Mesendoderm (in vitro differentiated cells): ENCODE measurements around the gene POLR3GL.

Experiments
- DNase-seq: peaks from one replicate; pipeline ENCODE4 v3.0.0; 2013
- H2AK5ac ChIP-seq: 2 replicates; pipeline ENCODE4 v1.6.1; 2013; ENCODE audit warnings: low read length, inconsistent platforms
- H2BK120ac ChIP-seq: 2 replicates; pipeline ENCODE4 v1.6.1; 2013; ENCODE audit warnings: low read depth, mild to moderate bottlenecking, low read length, moderate library complexity, mixed read lengths
- H2BK15ac ChIP-seq: replicated peaks from 2 replicates; pipeline ENCODE4 v1.6.1; 2013; ENCODE audit warnings: low read depth, mild to moderate bottlenecking, moderate library complexity
- H2BK5ac ChIP-seq: 2 replicates; pipeline ENCODE4 v1.6.1; 2013; ENCODE audit warnings: low read length, inconsistent platforms
- H3K18ac ChIP-seq: 2 replicates; pipeline ENCODE4 v1.6.1; 2013; ENCODE audit warnings: mild to moderate bottlenecking, low read length, mixed read lengths
- H3K23ac ChIP-seq: one replicate; pipeline ENCODE4 v1.6.1; 2013; ENCODE audit warnings: low read length
- H3K27ac ChIP-seq: 2 replicates; pipeline ENCODE4 v1.5.1; 2013; ENCODE audit warnings: low read depth, mild to moderate bottlenecking, inconsistent platforms, low read length, moderate library complexity
- H3K27me3 ChIP-seq: 2 replicates; pipeline ENCODE4 v1.6.1; 2013; ENCODE audit warnings: low read length, control low read depth, mild to moderate bottlenecking, inconsistent platforms; ENCODE audit not compliant: insufficient read depth, poor library complexity
- H3K36me3 ChIP-seq: 2 replicates; pipeline ENCODE4 v1.6.1; 2013; ENCODE audit warnings: low read length, inconsistent platforms; ENCODE audit not compliant: control insufficient read depth, insufficient read depth
- H3K4ac ChIP-seq: one replicate; pipeline ENCODE4 v1.6.1; 2013; ENCODE audit warnings: low read depth, mild to moderate bottlenecking, low read length, moderate library complexity
- H3K4me1 ChIP-seq: 2 replicates; pipeline ENCODE4 v1.6.1; 2013; ENCODE audit warnings: low read depth, low read length, inconsistent platforms; ENCODE audit not compliant: control insufficient read depth
- H3K4me2 ChIP-seq: 2 replicates; pipeline ENCODE4 v1.6.1; 2013; ENCODE audit warnings: low read length
- H3K4me3 ChIP-seq: 2 replicates; pipeline ENCODE4 v1.5.1; 2013; ENCODE audit warnings: mild to moderate bottlenecking, low read length
- H3K56ac ChIP-seq: one replicate; pipeline ENCODE4 v1.6.1; 2013; ENCODE audit warnings: low read length
- H3K79me1 ChIP-seq: 2 replicates; pipeline ENCODE4 v1.6.1; 2013; ENCODE audit warnings: low read length, inconsistent platforms
- H3K79me2 ChIP-seq: 2 replicates; pipeline ENCODE4 v1.6.1; 2013; ENCODE audit warnings: mild to moderate bottlenecking, low read length; ENCODE audit not compliant: control insufficient read depth, insufficient read depth
- H3K9ac ChIP-seq: 2 replicates; pipeline ENCODE4 v1.6.1; 2013; ENCODE audit warnings: low read length, inconsistent platforms
- H4K5ac ChIP-seq: one replicate; pipeline ENCODE4 v1.6.1; 2013; ENCODE audit warnings: low read length
- H4K8ac ChIP-seq: one replicate; pipeline ENCODE4 v1.6.1; 2013; ENCODE audit warnings: low read depth, mild to moderate bottlenecking, control low read depth, low read length, moderate library complexity
- WGBS: extraction: QIAGEN DNeasy Blood & Tissue Kit; methylation state at CpG from one replicate; pipeline ENCODE4 v1.1.7; 2013; ENCODE audit warnings: low lambda C conversion rate, missing lambda C conversion rate; ENCODE audit not compliant: insufficient coverage; ENCODE audit errors: extremely low coverage; 5-methylcytosine and 5-hydroxymethylcytosine counted together

POLR3GL gene

GRCh38 chr1:145982010-145982723 lies 17.7 kb downstream of the POLR3GL start:
- Histone ChIP-seq H3K79me2 (no peaks in the 10 kb centered on the region), H3K56ac (no peak overlapping the region), H3K79me1 (no peaks in the 10 kb centered on the region), H4K5ac (no peak overlapping the region), H3K27me3 (no peaks in the 10 kb centered on the region), H3K18ac (no peak overlapping the region), H2AK5ac (no peak overlapping the region), H3K9ac (no peak overlapping the region), H3K4me1 (peaks cover 17% of the 10 kb centered on the region), H3K4me2 (no peak overlapping the region), H3K27ac (no peak overlapping the region), H2BK120ac (no peak overlapping the region), H3K4me3 (no peak overlapping the region), H3K4ac (no peak overlapping the region), H3K23ac (no peak overlapping the region), H2BK15ac (no peak overlapping the region), H3K36me3 (no peaks in the 10 kb centered on the region), H2BK5ac (no peak overlapping the region), H4K8ac (no peak overlapping the region)
- WGBS: no CpG with 5 or more reads among the region's 6 CpGs
- no peak for DNase-seq

- H3K4me3 ChIP-seq: no peak overlapping the region
- H3K23ac ChIP-seq: no peak overlapping the region
- H3K27ac ChIP-seq: no peak overlapping the region
- no peaks in the 10 kb centered on the region for H3K36me3 ChIP-seq
- H3K4ac ChIP-seq: no peak overlapping the region
- no peak overlapping the region for H4K8ac ChIP-seq
- no peak overlapping the region for H4K5ac ChIP-seq
- no peak overlapping the region for H2BK120ac ChIP-seq
- no peak overlapping the region for H2BK15ac ChIP-seq
- no peak overlapping the region for H2BK5ac ChIP-seq
- no peaks in the 10 kb centered on the region for H3K27me3 ChIP-seq
- H3K9ac ChIP-seq: no peak overlapping the region
- peaks cover 13% of the 10 kb centered on the region for H3K4me1 ChIP-seq
- no peak overlapping the region for H3K18ac ChIP-seq
- H3K79me2 ChIP-seq: no peaks in the 10 kb centered on the region
- no peak overlapping the region for H3K4me2 ChIP-seq
- H3K79me1 ChIP-seq: no peaks in the 10 kb centered on the region
- no peak overlapping the region for H2AK5ac ChIP-seq
- no peak overlapping the region for H3K56ac ChIP-seq
- no peak for DNase-seq
- no CpG with 5 or more reads among the region's 1 CpG for WGBS
Measured at GRCh38 chr1:145983206-145983675, 18.8 kb downstream of the POLR3GL start.

GRCh38 chr1:145983960-145984830 lies 19.7 kb downstream of the POLR3GL start:
- H3K4ac ChIP-seq: no peak overlapping the region
- no peak overlapping the region for H4K5ac ChIP-seq
- no peak overlapping the region for H4K8ac ChIP-seq
- H3K79me1 ChIP-seq: no peaks in the 10 kb centered on the region
- no peak overlapping the region for H3K56ac ChIP-seq
- H2AK5ac ChIP-seq: no peak overlapping the region
- H2BK120ac ChIP-seq: no peak overlapping the region
- no peak overlapping the region for H3K4me2 ChIP-seq
- no peak overlapping the region for H3K9ac ChIP-seq
- H3K27me3 ChIP-seq: no peaks in the 10 kb centered on the region
- H2BK15ac ChIP-seq: no peak overlapping the region
- H3K36me3 ChIP-seq: no peaks in the 10 kb centered on the region
- no CpG with 5 or more reads among the region's 12 CpGs for WGBS
- H3K27ac ChIP-seq: no peak overlapping the region
- H3K18ac ChIP-seq: peak overlapping the region; percentile 33
- peaks cover 4% of the 10 kb centered on the region for H3K4me1 ChIP-seq
- H3K79me2 ChIP-seq: no peaks in the 10 kb centered on the region
- H3K4me3 ChIP-seq: no peak overlapping the region
- H2BK5ac ChIP-seq: no peak overlapping the region
- no peak overlapping the region for H3K23ac ChIP-seq
- DNase-seq: no peak

- Histone ChIP-seq H4K5ac (peak overlapping the region; percentile 24), H4K8ac (no peak overlapping the region), H2AK5ac (no peak overlapping the region), H3K36me3 (no peaks in the 10 kb centered on the region), H3K4me1 (peaks cover 2% of the 10 kb centered on the region), H2BK120ac (peak overlapping the region; percentile 10), H3K56ac (peak overlapping the region; percentile 73), H2BK15ac (no peak overlapping the region), H3K79me2 (no peaks in the 10 kb centered on the region), H3K4ac (no peak overlapping the region), H3K4me2 (no peak overlapping the region), H3K18ac (peak overlapping the region; percentile 22), H3K27ac (peak overlapping the region; percentile 22), H3K23ac (no peak overlapping the region), H3K27me3 (no peaks in the 10 kb centered on the region), H3K4me3 (no peak overlapping the region), H2BK5ac (no peak overlapping the region), H3K9ac (no peak overlapping the region), H3K79me1 (no peaks in the 10 kb centered on the region)
- no CpG with 5 or more reads among the region's 2 CpGs for WGBS
- no peak for DNase-seq
Measured at GRCh38 chr1:145985129-145985501, 20.6 kb downstream of the POLR3GL start.

GRCh38 chr1:145985502-145986439 lies 21.3 kb downstream of the POLR3GL start:
- Histone ChIP-seq H3K27ac (peak overlapping the region; percentile 22), H3K4me1 (peaks cover 2% of the 10 kb centered on the region), H3K4ac (no peak overlapping the region), H3K79me2 (no peaks in the 10 kb centered on the region), H4K8ac (no peak overlapping the region), H3K79me1 (no peaks in the 10 kb centered on the region), H2BK5ac (no peak overlapping the region), H2BK120ac (no peak overlapping the region), H3K18ac (no peak overlapping the region), H4K5ac (peak overlapping the region; percentile 24), H3K56ac (peak overlapping the region; percentile 73), H2AK5ac (no peak overlapping the region), H3K23ac (no peak overlapping the region), H2BK15ac (no peak overlapping the region), H3K4me3 (no peak overlapping the region), H3K9ac (no peak overlapping the region), H3K4me2 (no peak overlapping the region), H3K27me3 (no peaks in the 10 kb centered on the region), H3K36me3 (no peaks in the 10 kb centered on the region)
- no CpG with 5 or more reads among the region's 15 CpGs for WGBS
- DNase-seq: peak; percentile 67
